Nephron (organoid): ENCODE measurements around the gene ENC1.
A peak's percentile ranks its signal among the peaks of the same experiment; 100 is the strongest.

Experiments used
- H3K27ac Mint-ChIP-seq, 3 experiments: 2 replicates each; pipeline ENCODE4 v1.8.0; 2020; ENCODE audit warnings: mixed read lengths in 3 of 3, mild to moderate bottlenecking in 2 of 3, moderate library complexity in 1 of 3
- H3K27me3 Mint-ChIP-seq: 2 replicates; pipeline ENCODE4 v1.8.0; 2021; ENCODE audit warnings: low read depth, mild to moderate bottlenecking, moderate library complexity, mixed read lengths
- H3K36me3 Mint-ChIP-seq: 2 replicates; pipeline ENCODE4 v1.8.0; 2020; ENCODE audit warnings: low read depth, mixed read lengths
- H3K4me1 Mint-ChIP-seq: 2 replicates; pipeline ENCODE4 v1.8.0; 2020; ENCODE audit warnings: mixed read lengths
- H3K4me3 Mint-ChIP-seq, 3 experiments: 2 replicates each; pipeline ENCODE4 v1.8.0; 2020; ENCODE audit warnings: mild to moderate bottlenecking in 3 of 3, mixed read lengths in 3 of 3, moderate library complexity in 2 of 3
- H3K9me3 Mint-ChIP-seq: 2 replicates; pipeline ENCODE4 v1.8.0; 2020; ENCODE audit warnings: mixed read lengths
- CTCF ChIP-seq, 3 experiments: fragments of 200-600 bp; sonication (generic); IDR thresholded peaks; one replicate each; pipeline ENCODE4 v1.5.0; 2021; ENCODE audit warnings: antibody characterized with exemption in 3 of 3; ENCODE audit not compliant: unreplicated experiment in 3 of 3

The ENC1 gene

DNA sequence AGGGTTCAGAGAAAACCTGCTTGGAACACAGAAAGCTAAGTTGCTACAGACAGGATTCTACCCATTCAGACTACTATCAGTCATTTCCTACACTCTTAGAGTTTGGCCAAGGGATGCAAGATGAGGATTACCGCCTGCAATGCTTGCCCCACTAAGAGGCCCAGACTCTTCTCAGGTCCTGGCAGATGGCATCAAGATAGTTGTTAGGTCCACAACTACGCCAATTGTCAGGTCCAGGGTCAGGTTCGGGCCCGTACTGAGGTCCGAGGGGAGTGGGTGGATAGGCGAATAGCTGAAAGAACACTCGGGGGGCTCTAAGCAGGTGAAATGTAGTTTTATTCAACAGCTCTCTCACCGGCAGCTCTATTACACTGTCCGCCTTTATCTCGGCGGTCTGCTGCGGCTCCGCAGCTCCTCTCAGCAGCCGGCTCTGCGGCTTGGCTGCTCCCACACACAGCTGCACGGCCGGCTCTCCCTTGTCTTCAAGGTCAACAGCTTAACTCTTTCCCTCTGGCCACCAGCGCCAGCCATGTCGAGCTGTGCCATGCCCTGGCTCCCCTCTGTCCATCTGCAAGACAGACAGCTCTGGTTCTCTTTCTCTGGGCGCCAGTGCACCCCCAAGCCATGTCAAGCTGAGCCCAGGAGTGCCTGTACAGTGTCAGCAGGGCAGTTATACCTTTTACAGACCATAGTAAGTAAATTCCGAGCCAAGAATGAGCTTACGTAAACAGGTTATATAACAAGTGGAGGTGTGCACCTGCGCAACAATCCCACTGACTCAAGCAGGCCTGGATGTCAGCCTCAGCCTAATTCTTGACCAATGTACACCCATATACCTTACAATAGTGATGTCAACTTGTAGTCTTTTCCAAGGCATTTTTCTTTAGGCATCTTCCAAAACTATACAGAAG lies 24.0 kb downstream of the ENC1 start:
- Mint-ChIP-seq H3K9me3 (no peaks in the 10 kb centered on the region), H3K36me3 (no peaks in the 10 kb centered on the region), H3K4me3 (peak overlapping the region in 1 of 3 experiments; percentile 21), H3K27ac (peak overlapping the region; percentile 76 to 88 (median 78)), H3K4me1 (peaks cover 30% of the 10 kb centered on the region), H3K27me3 (peaks cover 13% of the 10 kb centered on the region)
- TF ChIP-seq CTCF (IDR thresholded peaks at IDR 0.05; ENCODE audit: unreplicated experiment in 3 of 3): no peak

DNA sequence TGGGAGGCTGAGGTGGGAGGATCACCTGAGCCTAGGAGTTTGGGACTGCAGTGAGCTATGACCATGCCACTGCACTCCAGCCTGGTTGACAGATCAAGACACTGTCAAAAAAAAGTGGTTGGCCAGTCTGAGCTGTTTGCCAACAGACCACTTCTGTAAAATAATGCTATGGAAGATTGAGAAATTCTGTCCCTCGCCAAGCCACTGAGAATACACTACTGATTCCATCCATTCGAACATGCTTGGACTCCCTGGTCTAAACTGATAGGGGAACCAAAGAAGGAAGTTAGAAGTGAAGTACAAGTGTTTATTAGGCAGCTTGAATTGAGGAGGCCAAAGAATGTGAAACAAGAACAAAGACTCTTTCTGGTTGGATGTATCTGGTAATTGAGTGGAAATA lies 27.2 kb downstream of the ENC1 start:
- H3K4me3 Mint-ChIP-seq: no peak overlapping the region
- peaks cover 6% of the 10 kb centered on the region for H3K27me3 Mint-ChIP-seq
- H3K9me3 Mint-ChIP-seq: no peaks in the 10 kb centered on the region
- peaks cover 35% of the 10 kb centered on the region for H3K4me1 Mint-ChIP-seq
- TF ChIP-seq CTCF (IDR thresholded peaks at IDR 0.05; ENCODE audit: unreplicated experiment in 3 of 3): no peak
- H3K36me3 Mint-ChIP-seq: no peaks in the 10 kb centered on the region
- H3K27ac Mint-ChIP-seq: no peak overlapping the region

GRCh38 chr5:74612045-74612444 lies 28.5 kb downstream of the ENC1 start:
- peaks cover 24% of the 10 kb centered on the region for H3K4me1 Mint-ChIP-seq
- peaks cover 6% of the 10 kb centered on the region for H3K27me3 Mint-ChIP-seq
- TF ChIP-seq CTCF (IDR thresholded peaks at IDR 0.05; ENCODE audit: unreplicated experiment in 3 of 3): no peak
- H3K4me3 Mint-ChIP-seq: no peak overlapping the region
- peak overlapping the region in 2 of 3 experiments; percentile 0 to 18 for H3K27ac Mint-ChIP-seq
- no peaks in the 10 kb centered on the region for H3K36me3 Mint-ChIP-seq
- no peaks in the 10 kb centered on the region for H3K9me3 Mint-ChIP-seq

GRCh38 chr5:74608736-74609601 lies 31.6 kb downstream of the ENC1 start:
- Mint-ChIP-seq H3K9me3 (peaks cover 3% of the 10 kb centered on the region), H3K4me3 (no peak overlapping the region)

GRCh38 chr5:74605759-74606158 lies 34.8 kb downstream of the ENC1 start:
- no peak overlapping the region for H3K27ac Mint-ChIP-seq
- TF ChIP-seq CTCF (IDR thresholded peaks at IDR 0.05; ENCODE audit: unreplicated experiment in 3 of 3): no peak
- H3K36me3 Mint-ChIP-seq: no peaks in the 10 kb centered on the region

More at GRCh38 chr5:74608736-74609601, 31.6 kb downstream of the ENC1 start:
- H3K27ac Mint-ChIP-seq: peak overlapping the region in 2 of 3 experiments; percentile 26 to 31
- peaks cover 3% of the 10 kb centered on the region for H3K27me3 Mint-ChIP-seq
- H3K36me3 Mint-ChIP-seq: no peaks in the 10 kb centered on the region
- H3K4me1 Mint-ChIP-seq: peaks cover 15% of the 10 kb centered on the region
- no peak for TF ChIP-seq CTCF (IDR thresholded peaks at IDR 0.05; ENCODE audit: unreplicated experiment in 3 of 3)

More at GRCh38 chr5:74605759-74606158, 34.8 kb downstream of the ENC1 start:
- peaks cover 15% of the 10 kb centered on the region for H3K4me1 Mint-ChIP-seq
- peaks cover 17% of the 10 kb centered on the region for H3K9me3 Mint-ChIP-seq
- H3K4me3 Mint-ChIP-seq: no peak overlapping the region
- H3K27me3 Mint-ChIP-seq: peaks cover 3% of the 10 kb centered on the region
